ENCODE measurements around the gene WDR5B. TPM values are rescaled to one million over a fixed set of nuclear protein-coding genes. Genes with fewer than 3 reads are reported as not detected.
A peak's percentile ranks its signal among the peaks of the same experiment; 100 is the strongest.

The WDR5B gene
- total and polyA plus RNA-seq, 10 of the 15 experiments (the other 5 are each of a cell fraction or from before 2014, with no cell fraction given): 1.7 to 7.9 (median 3.3) TPM

- TF ChIP-seq HSF1 (IDR thresholded peaks at IDR 0.05; ENCODE audit: low read depth, low read length): no peak
- peak; percentile 49; the same call in 1 of the 2 replicates for TF ChIP-seq WRNIP1 (IDR thresholded peaks at IDR 0.05; ENCODE audit: borderline replicate concordance, low read depth, low read length)
- no peak for TF ChIP-seq RBBP5 (conservative IDR thresholded peaks at IDR 0.05)
- TF ChIP-seq MYC (IDR thresholded peaks at IDR 0.05; ENCODE audit: insufficient read depth, insufficient read length, insufficient replicate concordance, low read length, severe bottlenecking): peak; percentile 33
- peak; percentile 84 for TF ChIP-seq TAF1 (IDR thresholded peaks at IDR 0.05; ENCODE audit: borderline replicate concordance, low read depth, low read length)
- TF ChIP-seq RAD51 (IDR thresholded peaks at IDR 0.05): peak; percentile 84
- no peak for TF ChIP-seq CEBPZ (IDR thresholded peaks at IDR 0.05; ENCODE audit: low read depth, low read length)
- no peak; the same call in 1 of the 2 replicates for TF ChIP-seq SPI1 (IDR thresholded peaks at IDR 0.05; ENCODE audit: borderline replicate concordance, insufficient read depth, low read depth, low read length)
- TF ChIP-seq TCF7 (IDR thresholded peaks at IDR 0.05; ENCODE audit: borderline replicate concordance): peak; percentile 92
- TF ChIP-seq YBX1 (IDR thresholded peaks at IDR 0.05): no peak
- no peak for TF ChIP-seq ZSCAN29 (IDR thresholded peaks at IDR 0.05)
- peak; percentile 61; the same call in 1 of the 2 replicates for TF ChIP-seq CHD1 (IDR thresholded peaks at IDR 0.05; ENCODE audit: low read depth, low read length)
- TF ChIP-seq SREBF2 (IDR thresholded peaks at IDR 0.05; ENCODE audit: low read length): no peak
- peak; percentile 49 for TF ChIP-seq YY1 (IDR thresholded peaks at IDR 0.05; ENCODE audit: low read depth, low read length)
- TF ChIP-seq FOS (IDR thresholded peaks at IDR 0.05; ENCODE audit: borderline replicate concordance, extremely low read depth, insufficient read length): no peak
- TF ChIP-seq SMC3 (IDR thresholded peaks at IDR 0.05; ENCODE audit: borderline replicate concordance, low read length): no peak
- no peak for TF ChIP-seq CUX1 (IDR thresholded peaks at IDR 0.05; ENCODE audit: insufficient replicate concordance, low read depth, low read length)
- TF ChIP-seq BMI1 (IDR thresholded peaks at IDR 0.05; ENCODE audit: borderline replicate concordance): no peak
- no peak for TF ChIP-seq SMAD1 (IDR thresholded peaks at IDR 0.05; ENCODE audit: low read depth, partially characterized antibody)
- TF ChIP-seq RCOR1 (conservative IDR thresholded peaks at IDR 0.05; ENCODE audit: low read depth, low read length): peak; percentile 74; the same call in 1 of the 2 replicates
These were observed at the start of gene WDR5B (continued) for GRCh38 chr3:122415762-122416654.

All from GM12878 (cell line).